ENCODE data around the gene EPHA7. TPM values are rescaled to one million over a fixed set of nuclear protein-coding genes. Genes with fewer than 3 reads are reported as not detected.

Gene EPHA7
- polyA plus RNA-seq, 3 donors = 0.05 to 0.22 (median 0.06) TPM

DNA sequence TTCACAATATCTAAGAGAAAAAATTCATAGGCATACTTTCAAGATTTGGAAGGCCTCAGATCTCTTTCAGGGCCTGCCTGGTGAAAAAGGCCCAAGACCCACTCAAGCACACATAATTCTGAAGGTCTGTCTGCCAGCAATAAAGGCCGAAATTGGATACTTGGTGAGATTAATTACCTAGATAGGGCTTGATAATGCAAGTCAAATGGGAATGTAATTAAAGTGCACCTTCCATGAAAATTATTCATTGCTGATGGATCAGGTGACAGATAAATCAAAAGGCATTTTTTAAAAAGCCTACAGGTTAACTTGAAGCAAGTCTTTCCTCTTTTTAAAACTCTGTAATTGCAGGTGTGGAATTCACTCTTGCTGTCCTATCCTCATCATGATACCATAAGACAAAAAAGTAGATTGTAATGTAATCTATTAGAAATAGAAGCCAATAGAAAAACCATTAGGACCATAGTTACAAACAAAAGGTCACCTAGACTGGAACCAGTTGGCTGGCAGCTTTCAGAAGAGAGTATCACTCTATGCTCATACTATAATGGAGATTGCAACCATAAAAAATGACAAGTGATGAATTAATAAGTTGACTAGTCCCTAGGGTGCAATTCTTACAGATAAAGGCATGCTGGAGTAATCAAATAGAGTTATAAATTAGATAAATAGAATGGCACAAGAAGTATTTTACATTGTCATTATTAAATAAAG, 77.3 kb downstream of the EPHA7 start:
- H3K27ac ChIP-seq (ENCODE audit: low read depth, low read length) = no peak overlapping the region
- 84 to 85% (median 84%) methylated on average over 1 of the region's 1 CpG for WGBS, 3 donors

GRCh38 chr6:93337772-93338394, 81.5 kb downstream of the EPHA7 start:
- WGBS, 3 donors = 53 to 61% (median 55%) methylated on average over 2 of the region's 2 CpGs
- H3K27ac ChIP-seq (ENCODE audit: low read depth, low read length) = no peak overlapping the region

DNA sequence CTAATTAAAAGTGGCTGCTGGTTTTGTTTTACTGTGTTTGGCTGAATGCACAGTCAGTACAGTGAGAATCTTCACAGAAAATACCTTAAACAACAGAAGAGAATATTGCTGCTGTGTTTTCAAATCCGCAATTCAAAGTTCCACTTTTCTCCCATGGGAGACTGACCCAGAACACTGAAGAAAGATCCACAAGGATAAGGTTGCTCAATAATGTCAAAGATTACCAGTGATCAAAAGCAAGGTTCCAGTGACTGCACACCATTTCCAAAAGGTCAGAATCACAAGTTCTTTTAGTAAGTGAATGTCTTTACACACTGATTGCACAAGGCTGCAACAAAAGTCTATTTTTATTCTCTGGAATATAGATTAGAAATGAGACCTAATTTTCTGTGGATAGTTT, 82.3 kb downstream of the EPHA7 start:
- WGBS, 3 donors = 79 to 90% (median 88%) methylated on average over 1 of the region's 1 CpG
- H3K27ac ChIP-seq (ENCODE audit: low read depth, low read length) = no peak overlapping the region

GRCh38 chr6:93329301-93330000, 89.9 kb downstream of the EPHA7 start:
- no peak overlapping the region for H3K27ac ChIP-seq (ENCODE audit: low read depth, low read length)
- WGBS, 3 donors = 79 to 88% (median 84%) methylated on average over 2 of the region's 2 CpGs

GRCh38 chr6:93327857-93328256, 91.5 kb downstream of the EPHA7 start:
- H3K27ac ChIP-seq (ENCODE audit: low read depth, low read length) = no peak overlapping the region
- WGBS, 3 donors = 63 to 72% (median 70%) methylated on average over 3 of the region's 3 CpGs

DNA sequence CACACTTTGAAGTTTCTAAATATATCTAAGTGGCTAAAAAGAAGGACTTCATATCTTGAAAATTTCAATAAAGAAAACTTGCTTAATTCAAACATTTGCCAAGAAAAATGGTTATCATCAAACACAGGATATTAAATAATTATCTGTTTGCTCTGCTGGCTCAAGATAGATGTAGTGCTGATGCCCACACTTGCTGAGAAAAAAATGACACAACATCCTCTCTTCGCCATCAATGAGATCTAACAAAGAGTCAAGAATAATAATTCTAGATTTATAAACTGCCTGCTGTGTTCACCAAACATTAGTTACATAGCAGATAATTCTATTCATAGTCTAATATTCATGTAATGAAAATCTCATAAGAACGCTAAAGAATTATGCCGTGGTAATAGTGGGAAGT, 93.6 kb downstream of the EPHA7 start:
- H3K27ac ChIP-seq (ENCODE audit: low read depth, low read length) = no peak overlapping the region
- WGBS, 3 donors = 87 to 92% (median 89%) methylated on average over 3 of the region's 3 CpGs

DNA sequence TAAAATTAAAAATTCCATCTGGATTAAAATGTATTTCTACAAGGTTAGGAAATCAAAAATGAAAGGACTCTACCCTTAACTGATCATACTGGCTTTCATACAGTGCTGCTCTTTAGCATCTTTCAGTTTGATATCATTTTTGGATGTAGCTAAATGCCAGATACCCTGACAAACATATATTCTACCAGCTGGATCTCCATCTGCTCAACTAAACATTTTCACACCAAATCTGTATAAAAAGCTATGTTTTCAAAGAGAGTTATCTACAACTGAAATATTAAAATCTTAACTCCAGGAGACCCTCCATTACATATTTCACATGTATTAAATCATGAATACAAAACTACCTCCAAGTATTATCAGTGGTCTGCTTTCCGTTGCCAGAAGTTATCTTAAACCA, 95.7 kb downstream of the EPHA7 start:
- WGBS, 3 donors = 71 to 90% (median 72%) methylated on average over 1 of the region's 1 CpG

GRCh38 chr6:93322651-93323050, 96.7 kb downstream of the EPHA7 start:
- WGBS, 3 donors = 81 to 88% (median 81%) methylated on average over 1 of the region's 1 CpG
- H3K27ac ChIP-seq (ENCODE audit: low read depth, low read length) = no peak overlapping the region

More for the DNA sequence above, 95.7 kb downstream of the EPHA7 start:
- H3K27ac ChIP-seq (ENCODE audit: low read depth, low read length) = no peak overlapping the region

- WGBS, 3 donors = 64 to 75% (median 68%) methylated on average over 2 of the region's 2 CpGs
- no peak overlapping the region for H3K27ac ChIP-seq (ENCODE audit: low read depth, low read length)
These were observed 100.1 kb downstream of the EPHA7 start for GRCh38 chr6:93319304-93319703.

GRCh38 chr6:93318121-93318520, 101.2 kb downstream of the EPHA7 start:
- no peak overlapping the region for H3K27ac ChIP-seq (ENCODE audit: low read depth, low read length)
- 72 to 95% (median 80%) methylated on average over 1 of the region's 1 CpG for WGBS, 3 donors

DNA sequence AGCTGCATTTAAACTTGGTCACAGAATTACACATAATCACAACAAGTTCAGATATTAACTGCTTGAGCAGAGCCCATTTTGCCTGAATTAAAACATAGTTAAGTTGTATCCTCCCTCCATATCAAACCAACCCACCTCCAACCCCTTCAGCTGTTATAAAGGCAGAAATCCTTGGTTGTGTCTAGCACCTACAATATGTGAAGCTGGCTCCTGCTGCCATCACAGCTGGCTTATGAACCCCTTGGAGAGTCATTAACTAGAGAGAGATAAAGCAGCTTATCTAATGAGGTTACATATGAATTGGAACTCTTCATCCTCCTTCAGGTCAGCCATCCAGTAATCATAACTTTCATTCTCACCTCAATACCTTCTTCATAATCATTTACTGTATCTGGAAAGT, 101.8 kb downstream of the EPHA7 start:
- H3K27ac ChIP-seq (ENCODE audit: low read depth, low read length) = no peak overlapping the region

- 44 to 68% (median 57%) methylated on average over 5 of the region's 5 CpGs for WGBS, 3 donors
- H3K27ac ChIP-seq (ENCODE audit: low read depth, low read length) = no peak overlapping the region
These were observed 111.6 kb downstream of the EPHA7 start for GRCh38 chr6:93307505-93308409.

- no peak overlapping the region for H3K27ac ChIP-seq (ENCODE audit: low read depth, low read length)
These were observed 114.3 kb downstream of the EPHA7 start for GRCh38 chr6:93305088-93305487.

- WGBS, 3 donors = 26 to 83% (median 72%) methylated on average over 1 of the region's 1 CpG
- H3K27ac ChIP-seq (ENCODE audit: low read depth, low read length) = no peak overlapping the region
These were observed 114.9 kb downstream of the EPHA7 start for GRCh38 chr6:93304505-93304904.

DNA sequence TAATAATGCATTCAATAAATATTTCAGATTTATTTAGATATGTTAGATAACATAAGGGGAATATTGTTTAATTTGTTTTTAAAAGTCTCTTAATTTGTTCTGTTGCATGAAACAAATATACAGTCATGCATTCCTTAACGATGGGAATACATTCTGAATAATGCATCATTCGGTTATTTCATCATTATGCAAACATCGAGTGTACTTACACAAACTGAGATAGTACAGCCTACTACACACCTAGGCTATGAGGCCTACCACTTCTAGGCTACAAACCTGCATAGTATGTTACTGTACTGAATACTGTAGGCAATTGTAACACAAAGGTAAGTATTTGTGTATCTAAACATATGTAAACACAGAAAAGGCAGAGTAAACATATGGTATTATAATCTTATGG, 118.7 kb downstream of the EPHA7 start:
- no peak overlapping the region for H3K27ac ChIP-seq (ENCODE audit: low read depth, low read length)
- WGBS, 3 donors = 73 to 91% (median 91%) methylated on average over 3 of the region's 3 CpGs

DNA sequence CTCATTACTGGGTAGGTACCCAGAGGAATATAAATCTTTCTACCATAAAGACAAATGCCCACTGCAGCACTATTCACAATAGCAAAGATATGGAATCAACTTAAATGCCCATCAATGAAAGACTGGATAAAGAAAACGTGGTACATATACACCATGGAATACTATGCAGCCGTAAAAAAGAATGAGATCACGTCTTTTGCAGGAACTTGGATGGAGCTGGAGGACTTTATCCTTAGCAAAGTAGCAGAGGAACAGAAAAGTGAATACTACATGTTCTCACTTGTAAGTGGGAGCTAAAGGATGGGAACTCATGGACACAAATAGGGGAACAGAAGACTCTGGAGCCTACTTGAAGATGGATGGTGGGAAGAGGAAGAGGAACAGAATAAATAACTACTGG, 119.7 kb downstream of the EPHA7 start:
- 59 to 78% (median 76%) methylated on average over 3 of the region's 3 CpGs for WGBS, 3 donors
- H3K27ac ChIP-seq (ENCODE audit: low read depth, low read length) = no peak overlapping the region

DNA sequence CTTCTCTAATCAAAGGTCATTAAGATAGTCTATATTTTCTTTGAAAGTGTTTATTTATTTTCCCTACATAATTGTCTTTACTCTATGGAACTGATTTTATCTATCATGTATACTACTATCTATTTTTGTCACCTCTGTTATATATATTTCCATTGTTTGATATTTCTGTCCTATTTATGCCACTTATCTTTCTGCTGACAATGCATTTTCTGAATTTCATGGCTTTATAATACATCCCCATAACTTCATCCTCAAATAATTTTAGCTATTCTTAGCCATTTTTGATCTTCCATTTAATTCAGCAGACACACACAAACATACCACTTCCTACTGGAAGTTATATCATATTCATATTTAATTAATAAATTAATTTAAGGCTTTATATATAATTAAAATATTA, 123.7 kb downstream of the EPHA7 start:
- H3K27ac ChIP-seq (ENCODE audit: low read depth, low read length) = no peak overlapping the region

GRCh38 chr6:93294879-93295278, 124.5 kb downstream of the EPHA7 start:
- 57 to 74% (median 73%) methylated on average over 2 of the region's 2 CpGs for WGBS, 3 donors
- no peak overlapping the region for H3K27ac ChIP-seq (ENCODE audit: low read depth, low read length)

DNA sequence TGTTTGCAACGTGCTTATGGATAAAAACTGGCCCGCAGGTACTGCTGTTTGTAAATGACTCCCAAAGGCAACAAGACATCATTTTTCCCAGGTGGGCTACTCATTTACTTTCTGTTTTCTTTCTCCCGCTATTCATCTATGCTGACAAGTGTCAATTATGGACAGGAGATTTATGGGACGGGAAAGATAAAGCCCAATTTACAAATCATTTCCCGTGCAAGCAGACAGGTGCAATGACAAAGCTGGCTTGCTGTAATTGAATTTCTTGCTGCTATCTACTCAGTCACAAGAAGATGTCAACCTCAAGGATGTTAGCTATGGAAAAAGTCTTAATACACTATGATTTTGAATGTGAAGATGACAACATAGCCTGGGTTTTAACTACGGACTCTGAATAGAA, 125.5 kb downstream of the EPHA7 start:
- no peak overlapping the region for H3K27ac ChIP-seq (ENCODE audit: low read depth, low read length)
- 69 to 83% (median 79%) methylated on average over 6 of the region's 6 CpGs for WGBS, 3 donors
